ENCODE measurements around the gene ARMH4. TPM values are rescaled to one million over a fixed set of nuclear protein-coding genes. Genes with fewer than 3 reads are reported as not detected.

ARMH4 gene
- total RNA-seq, 1 experiment from 2014 or later: 7.8 TPM

- Histone ChIP-seq H3K27me3 (replicated peaks; ENCODE audit: insufficient read depth, low read depth, low read length, poor library complexity) (no peaks in the 10 kb centered on the region), H3K4me1 (ENCODE audit: insufficient read depth, low read length, poor library complexity, severe bottlenecking) (no peaks in the 10 kb centered on the region), H3K9me3 (ENCODE audit: low read depth, low read length, poor library complexity, severe bottlenecking) (no peaks in the 10 kb centered on the region), H3K27ac (ENCODE audit: low read depth, low read length, poor library complexity, severe bottlenecking) (no peak overlapping the region), H3K36me3 (ENCODE audit: insufficient read depth, low read length, poor library complexity, severe bottlenecking) (no peaks in the 10 kb centered on the region), H3K4me3 (ENCODE audit: low read depth, low read length, poor library complexity, severe bottlenecking) (no peak overlapping the region)
- BruUV-seq (replicated peaks): no TSS peak
- intact Hi-C loops (cut with micrococcal nuclease; ENCODE audit: unreplicated experiment): no loop called here
- TF ChIP-seq EZH2 (IDR thresholded peaks at IDR 0.05; ENCODE audit: borderline replicate concordance, low read depth, low read length, poor library complexity, severe bottlenecking) (no peak), CTCF (conservative IDR thresholded peaks at IDR 0.05; ENCODE audit: low read depth, low read length) (no peak)
- ChIA-PET POLR2A (ENCODE audit: low non-redundant PET) (no interaction called here), CTCF (no interaction called here)
- DNase-seq (ENCODE audit: low spot score): no peak
Observed at GRCh38 chr14:58133739-58134138, 18.3 kb downstream of the ARMH4 start.

GRCh38 chr14:58131386-58131785, 20.6 kb downstream of the ARMH4 start:
- H3K4me1 ChIP-seq (ENCODE audit: insufficient read depth, low read length, poor library complexity, severe bottlenecking): no peaks in the 10 kb centered on the region
- ChIA-PET POLR2A (ENCODE audit: low non-redundant PET) (no interaction called here), CTCF (no interaction called here)
- no peak for DNase-seq (ENCODE audit: low spot score)
- no peaks in the 10 kb centered on the region for H3K27me3 ChIP-seq (replicated peaks; ENCODE audit: insufficient read depth, low read depth, low read length, poor library complexity)
- peaks cover under 1% of the 10 kb centered on the region for H3K9me3 ChIP-seq (ENCODE audit: low read depth, low read length, poor library complexity, severe bottlenecking)
- H3K27ac ChIP-seq (ENCODE audit: low read depth, low read length, poor library complexity, severe bottlenecking): no peak overlapping the region
- TF ChIP-seq CTCF (conservative IDR thresholded peaks at IDR 0.05; ENCODE audit: low read depth, low read length) (0 out of 2 replicates have a peak, but pooled peaks have one; percentile 8), EZH2 (IDR thresholded peaks at IDR 0.05; ENCODE audit: borderline replicate concordance, low read depth, low read length, poor library complexity, severe bottlenecking) (no peak)
- H3K4me3 ChIP-seq (ENCODE audit: low read depth, low read length, poor library complexity, severe bottlenecking): no peak overlapping the region
- intact Hi-C loops (cut with micrococcal nuclease; ENCODE audit: unreplicated experiment): no loop called here
- no TSS peak for BruUV-seq (replicated peaks)
- H3K36me3 ChIP-seq (ENCODE audit: insufficient read depth, low read length, poor library complexity, severe bottlenecking): no peaks in the 10 kb centered on the region

GRCh38 chr14:58130116-58130782, 21.8 kb downstream of the ARMH4 start:
- BruUV-seq (replicated peaks): no TSS peak
- TF ChIP-seq CTCF (conservative IDR thresholded peaks at IDR 0.05; ENCODE audit: low read depth, low read length) (no peak), EZH2 (IDR thresholded peaks at IDR 0.05; ENCODE audit: borderline replicate concordance, low read depth, low read length, poor library complexity, severe bottlenecking) (no peak)
- ChIA-PET CTCF (no interaction called here), POLR2A (ENCODE audit: low non-redundant PET) (no interaction called here)
- Histone ChIP-seq H3K27ac (ENCODE audit: low read depth, low read length, poor library complexity, severe bottlenecking) (no peak overlapping the region), H3K4me1 (ENCODE audit: insufficient read depth, low read length, poor library complexity, severe bottlenecking) (no peaks in the 10 kb centered on the region), H3K9me3 (ENCODE audit: low read depth, low read length, poor library complexity, severe bottlenecking) (peaks cover 10% of the 10 kb centered on the region), H3K36me3 (ENCODE audit: insufficient read depth, low read length, poor library complexity, severe bottlenecking) (no peaks in the 10 kb centered on the region), H3K27me3 (replicated peaks; ENCODE audit: insufficient read depth, low read depth, low read length, poor library complexity) (no peaks in the 10 kb centered on the region), H3K4me3 (ENCODE audit: low read depth, low read length, poor library complexity, severe bottlenecking) (no peak overlapping the region)
- intact Hi-C loops (cut with micrococcal nuclease; ENCODE audit: unreplicated experiment): no loop called here
- no peak for DNase-seq (ENCODE audit: low spot score)
